Activated CD4-positive, alpha-beta T cell treated with anti-CD3 and anti-CD28 coated beads for 24 hours (primary cell): Measurements from ENCODE around the gene MRPL27.

ENCODE experiments used
- DNase-seq, 2 donors: peaks; one replicate each; pipeline ENCODE4 v3.0.0-alpha.2; 2020; ENCODE audit warnings: low read depth in 2 of 2

Gene MRPL27

GRCh38 chr17:50386510-50386909, 13.5 kb upstream of the MRPL27 start:
- no peak for DNase-seq

- no peak for DNase-seq
Observed at GRCh38 chr17:50382931-50383330, 9.9 kb upstream of the MRPL27 start.

DNA sequence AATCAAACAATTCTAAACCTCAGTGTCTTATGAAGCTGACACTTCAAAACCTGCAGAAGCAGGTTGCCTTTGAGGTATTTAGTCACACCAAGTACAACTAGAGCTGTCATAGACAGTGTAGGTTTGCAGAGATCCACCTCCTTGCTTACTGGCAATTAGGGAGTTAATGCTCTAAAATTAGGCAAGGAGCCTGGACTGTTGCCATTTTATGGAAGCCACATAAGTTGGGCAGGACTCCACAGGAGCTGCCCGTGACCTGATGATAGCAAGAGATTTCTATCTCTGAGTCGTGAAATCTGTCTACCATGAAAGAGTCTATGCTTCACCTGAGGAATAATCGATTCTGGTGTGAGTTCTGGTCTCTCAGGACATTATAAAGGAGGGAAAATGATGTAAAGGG, 8.9 kb upstream of the MRPL27 start:
- DNase-seq, result no peak

DNA sequence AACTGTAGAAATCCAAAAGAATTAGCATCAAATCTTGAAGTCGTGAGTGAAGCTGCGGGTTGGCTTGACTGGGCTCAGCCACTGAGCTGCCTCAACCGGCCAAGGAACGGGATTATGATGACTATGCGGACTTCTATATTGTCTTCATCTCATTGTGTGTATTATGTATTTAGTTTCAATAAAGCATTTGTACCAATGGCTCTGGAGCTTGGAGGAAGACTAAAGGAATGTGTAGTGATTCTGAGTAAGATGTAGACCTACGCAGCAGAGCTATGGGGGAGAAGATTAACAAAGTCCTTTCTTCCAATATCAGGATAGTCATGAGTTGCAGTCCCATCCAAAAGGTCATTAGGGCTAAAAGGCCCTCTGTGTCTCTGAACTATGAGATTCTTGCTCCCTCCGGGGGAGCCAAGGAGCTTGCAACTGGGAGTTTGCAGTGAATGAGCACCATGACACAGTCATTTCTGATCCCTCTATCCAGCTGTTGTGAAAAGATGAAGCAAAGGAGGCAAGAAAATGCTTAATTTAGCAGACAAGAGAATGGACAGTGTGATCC, 8.4 kb upstream of the MRPL27 start:
- no peak for DNase-seq

GRCh38 chr17:50380369-50381259, 7.6 kb upstream of the MRPL27 start:
- DNase-seq, result no peak

DNA sequence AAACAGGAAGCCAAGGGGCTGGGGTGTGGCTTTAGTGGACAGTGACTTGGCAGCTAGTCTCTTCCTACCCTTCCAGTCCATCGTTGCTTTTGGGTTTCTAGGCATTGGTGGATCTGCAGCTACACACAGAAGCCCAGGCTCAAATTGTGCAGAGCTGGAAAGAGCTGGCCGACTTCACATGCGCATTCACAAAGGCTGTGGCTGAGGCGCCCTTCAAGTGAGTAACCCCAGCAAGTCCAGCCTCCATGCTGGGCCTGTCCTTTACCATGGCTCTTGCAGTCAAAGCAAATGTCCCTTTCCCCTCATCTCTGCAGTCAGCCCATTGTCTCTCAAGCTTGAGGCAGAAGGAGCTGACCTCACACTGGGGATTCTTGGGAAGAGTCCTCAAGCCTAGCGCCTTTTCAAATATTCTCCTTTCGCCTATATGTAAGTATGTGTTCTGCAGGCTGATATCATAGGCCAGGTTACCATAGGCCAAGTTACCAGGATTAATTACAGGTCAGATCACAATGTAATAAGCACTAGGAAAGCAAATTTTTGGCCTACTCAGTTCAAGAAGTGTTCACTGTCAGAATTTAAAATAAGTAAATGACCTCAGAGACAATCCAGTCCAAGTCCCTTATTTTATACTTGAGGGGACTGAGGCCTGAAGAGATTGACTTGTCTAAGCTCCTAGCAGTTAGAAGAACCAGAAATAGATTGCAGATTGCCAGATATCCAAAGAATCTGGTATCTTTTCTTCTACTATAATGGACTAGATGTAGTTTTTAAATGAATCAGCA, 6.6 kb upstream of the MRPL27 start:
- no peak for DNase-seq

DNA sequence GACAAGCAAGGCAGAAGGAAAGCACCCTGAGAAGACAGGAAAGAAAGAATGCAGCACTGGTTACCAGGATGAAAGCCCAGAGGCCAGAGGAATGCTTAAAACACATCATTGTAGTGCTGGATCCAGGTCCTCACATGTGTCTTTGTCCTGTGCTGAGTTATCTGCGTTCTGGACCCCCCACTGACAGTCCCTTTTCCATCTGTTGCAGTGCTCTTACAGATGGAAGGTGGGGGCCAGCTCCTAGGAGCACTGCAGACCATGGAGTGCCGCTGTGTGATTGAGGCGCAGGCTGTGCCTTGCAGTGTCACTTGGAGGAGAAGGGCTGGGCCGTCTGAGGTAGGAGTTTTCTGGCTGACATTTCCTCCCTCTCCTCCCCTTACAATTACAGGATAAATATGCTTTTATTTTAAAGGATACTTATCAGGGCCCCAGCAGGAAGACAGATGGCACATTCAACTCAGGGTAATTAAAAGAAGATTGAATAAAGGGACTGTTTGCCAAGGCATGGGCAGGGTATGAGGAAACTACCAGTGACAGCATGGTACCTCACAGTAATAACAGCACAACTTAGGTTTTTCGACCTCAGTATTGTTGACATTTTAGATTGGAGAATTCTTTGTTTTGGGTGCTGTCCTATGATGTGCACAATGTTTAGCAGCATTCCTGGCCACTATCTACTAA, 3.0 kb upstream of the MRPL27 start:
- no peak for DNase-seq

GRCh38 chr17:50373705-50374104, 721 bp upstream of the MRPL27 start:
- no peak for DNase-seq

- no peak for DNase-seq
Observed at GRCh38 chr17:50372222-50372757, 694 bp downstream of the MRPL27 start.

- DNase-seq, result no peak
Observed at GRCh38 chr17:50371526-50371925, 1.5 kb downstream of the MRPL27 start.

DNA sequence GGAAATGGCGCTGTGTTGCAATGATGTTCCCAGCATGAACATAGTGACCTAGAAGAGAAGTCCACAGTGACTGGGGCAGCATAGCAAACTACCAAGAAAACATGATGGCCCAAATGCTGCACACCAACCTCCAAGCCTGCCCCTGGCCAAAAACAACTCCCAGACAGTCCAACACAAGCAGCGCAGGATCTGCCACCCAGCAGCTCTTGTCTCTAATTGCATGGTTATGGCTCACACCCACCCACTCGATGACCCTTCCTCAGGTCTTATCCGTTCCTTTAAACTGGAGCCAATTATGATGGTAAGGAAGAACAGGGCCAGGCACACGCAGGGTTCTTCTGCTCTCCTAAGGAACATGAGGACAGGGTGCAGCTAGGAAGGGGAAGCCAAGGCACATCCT, 2.9 kb downstream of the MRPL27 start:
- DNase-seq, result no peak

DNA sequence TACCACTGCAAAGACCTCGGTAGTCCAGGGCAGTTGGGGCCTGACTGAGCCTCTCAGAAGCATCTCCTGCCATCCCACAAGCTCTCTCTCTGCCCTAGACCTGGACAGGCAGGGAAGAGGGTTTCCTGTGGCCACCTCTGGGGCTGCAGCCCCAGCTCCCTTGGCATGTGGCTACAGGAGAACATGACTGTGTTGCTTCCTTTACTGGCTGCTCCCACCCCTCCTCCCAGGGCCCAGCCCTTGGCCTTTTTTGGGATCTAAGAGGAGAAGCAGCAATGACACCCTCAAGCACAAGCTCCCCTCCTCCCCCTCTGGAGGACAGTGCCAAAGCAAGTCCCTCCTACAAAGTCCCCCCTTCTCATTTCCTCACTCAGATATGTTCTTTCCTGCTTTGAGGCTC, 5.6 kb downstream of the MRPL27 start:
- no peak for DNase-seq

DNA sequence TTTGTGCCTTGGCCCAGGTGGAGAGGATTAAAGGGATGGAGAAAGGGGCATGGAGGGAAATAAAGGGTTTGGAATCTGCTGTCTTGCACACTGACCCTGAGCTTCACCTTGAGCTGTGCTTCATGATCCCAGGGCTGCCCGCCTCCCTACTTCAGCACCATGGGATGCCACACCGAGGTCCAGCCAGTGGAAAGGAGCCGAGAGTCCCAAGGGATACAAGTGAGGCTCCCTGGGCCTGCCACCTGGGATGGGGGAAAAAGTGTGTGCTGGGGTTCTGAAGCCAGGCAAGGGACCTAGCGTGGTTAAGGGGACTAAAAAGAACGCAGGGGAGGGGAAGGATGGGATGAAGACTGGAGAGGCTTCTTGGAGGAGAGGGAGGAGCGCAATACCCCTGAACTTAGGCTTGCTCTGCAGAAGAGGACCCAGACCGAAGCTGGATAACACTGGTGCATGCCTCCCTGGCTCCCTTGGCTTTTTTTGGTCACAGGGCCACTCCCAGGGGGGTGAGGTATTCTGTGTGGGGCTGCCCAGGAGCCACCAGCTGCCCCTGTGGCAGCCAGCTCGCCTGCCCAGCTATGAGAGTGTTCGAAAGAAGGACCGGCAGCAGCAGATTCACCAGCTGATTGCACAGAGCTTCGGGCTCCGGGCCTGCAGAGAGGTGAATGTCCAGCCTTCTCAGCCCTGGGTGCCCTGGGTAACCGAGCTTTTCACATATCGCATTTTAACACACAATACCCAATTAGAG, 7.2 kb downstream of the MRPL27 start:
- DNase-seq, result no peak

DNA sequence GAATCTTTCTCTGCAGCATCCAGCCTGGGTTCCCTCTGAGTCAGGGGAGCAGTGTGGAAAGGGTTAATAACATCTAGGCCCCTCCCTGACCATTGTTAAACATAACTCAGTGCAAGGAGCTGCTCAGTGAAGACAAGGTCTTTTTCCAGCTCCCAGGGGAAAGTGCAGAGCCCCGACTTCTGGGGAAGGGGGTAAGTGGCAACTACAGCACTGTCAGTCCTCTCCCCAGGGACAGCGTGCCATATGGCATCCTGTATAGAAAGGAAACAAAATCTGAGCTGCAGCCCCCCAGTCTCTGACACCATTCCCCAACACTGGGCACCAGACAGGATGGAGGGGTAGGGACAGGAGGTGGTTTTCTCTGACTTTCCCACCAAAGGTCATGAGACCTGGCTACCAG, 7.8 kb downstream of the MRPL27 start:
- DNase-seq, result no peak

- no peak for DNase-seq
Observed at GRCh38 chr17:50364715-50365114, 8.3 kb downstream of the MRPL27 start.

- no peak for DNase-seq
Observed at GRCh38 chr17:50364061-50364458, 8.9 kb downstream of the MRPL27 start.

DNA sequence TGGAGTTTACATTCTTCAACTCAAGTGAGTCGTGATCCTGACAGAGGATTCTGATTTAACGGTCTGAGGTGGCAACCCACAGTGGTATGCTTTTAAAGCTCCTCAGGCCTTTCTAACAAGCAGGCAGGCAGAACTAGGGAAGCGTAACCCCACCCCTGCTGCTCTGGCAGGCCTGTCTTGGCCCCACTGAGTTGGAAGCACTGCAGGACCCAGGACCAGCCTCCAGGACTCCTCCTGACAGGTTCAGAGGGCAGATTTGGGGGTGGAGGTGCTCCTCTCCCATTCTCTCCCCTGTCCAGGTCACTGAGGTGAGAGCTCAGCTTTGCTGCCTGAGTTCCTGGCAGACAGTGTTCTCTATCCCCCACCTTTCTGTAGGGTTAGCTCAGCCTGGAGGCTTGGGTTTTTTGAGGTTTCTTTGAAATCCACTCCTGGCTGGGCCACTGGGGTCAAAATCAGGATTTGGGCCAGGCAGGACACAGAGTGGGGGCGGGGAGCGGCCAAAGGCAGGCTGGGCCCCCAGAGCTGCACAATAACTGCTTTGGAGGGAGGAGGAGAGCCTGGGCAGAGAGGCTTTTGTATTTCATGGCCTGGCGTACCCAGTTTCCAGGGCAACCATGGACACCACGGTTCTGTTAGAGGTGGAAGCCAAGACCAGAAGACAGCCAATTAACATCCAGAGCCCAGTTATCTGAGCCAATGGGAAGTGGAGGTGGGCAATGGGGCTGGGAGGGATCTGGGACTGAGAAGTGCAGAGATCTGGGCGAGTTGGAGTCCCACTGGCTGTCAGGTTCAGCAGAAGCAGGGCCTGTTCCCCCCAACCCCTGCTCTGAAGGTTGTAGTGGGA, 9.5 kb downstream of the MRPL27 start:
- no peak for DNase-seq

GRCh38 chr17:50362661-50363060, 10.3 kb downstream of the MRPL27 start:
- no peak for DNase-seq

DNA sequence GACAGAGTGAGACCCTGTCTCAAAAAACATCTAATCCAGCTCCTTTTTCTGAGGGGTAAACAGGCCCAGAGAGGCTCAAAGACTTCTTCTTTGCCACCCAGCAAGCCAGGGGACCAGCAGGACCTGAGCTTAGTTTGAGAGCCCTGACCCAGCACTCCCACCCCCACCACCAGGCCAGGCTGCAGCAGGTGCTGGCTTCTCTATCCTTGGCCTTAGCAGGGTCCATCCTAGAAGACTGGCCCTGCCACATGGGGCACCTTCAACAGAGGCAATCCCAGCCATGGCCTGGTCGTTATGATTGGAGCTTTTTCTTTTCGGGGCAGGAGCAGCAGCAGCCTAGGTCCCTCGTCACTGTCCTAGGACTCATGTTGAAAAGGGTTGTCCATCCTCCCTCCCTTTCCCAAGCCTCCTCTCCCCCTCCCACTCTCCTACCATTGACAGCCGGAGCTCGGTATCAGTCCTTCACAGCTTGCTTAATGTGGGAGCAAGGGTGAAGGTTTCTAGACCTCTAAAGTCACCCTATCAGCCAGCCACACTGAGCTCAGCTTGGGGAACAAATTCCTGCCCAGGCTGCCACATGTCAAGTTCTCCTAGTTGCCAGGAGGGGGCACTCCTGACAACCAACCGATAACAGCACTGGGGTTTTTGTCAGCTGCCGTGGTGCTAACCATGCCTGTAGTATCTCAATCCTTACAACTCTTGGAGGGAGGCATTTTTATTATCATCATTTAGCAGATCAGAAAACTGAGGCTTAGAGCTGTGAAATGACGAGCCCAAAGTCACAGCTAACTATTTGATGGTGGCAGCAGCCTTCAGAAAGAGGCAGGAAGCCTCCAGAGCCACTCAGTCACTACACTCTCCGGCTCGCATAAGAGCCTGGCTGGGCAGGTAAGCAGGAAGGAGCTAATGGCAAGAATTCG, 11.2 kb downstream of the MRPL27 start:
- peak; percentile 38 to 42 for DNase-seq
